GM19238 (cell line): ENCODE results near the gene SUMO3.
A peak's percentile ranks its signal among the peaks of the same experiment; 100 is the strongest.

Source experiments
- DNase-seq: peaks from one replicate; pipeline ENCODE4 v3.0.0; 2011; ENCODE audit warnings: low spot score; ENCODE audit not compliant: insufficient read length

Gene SUMO3

DNA sequence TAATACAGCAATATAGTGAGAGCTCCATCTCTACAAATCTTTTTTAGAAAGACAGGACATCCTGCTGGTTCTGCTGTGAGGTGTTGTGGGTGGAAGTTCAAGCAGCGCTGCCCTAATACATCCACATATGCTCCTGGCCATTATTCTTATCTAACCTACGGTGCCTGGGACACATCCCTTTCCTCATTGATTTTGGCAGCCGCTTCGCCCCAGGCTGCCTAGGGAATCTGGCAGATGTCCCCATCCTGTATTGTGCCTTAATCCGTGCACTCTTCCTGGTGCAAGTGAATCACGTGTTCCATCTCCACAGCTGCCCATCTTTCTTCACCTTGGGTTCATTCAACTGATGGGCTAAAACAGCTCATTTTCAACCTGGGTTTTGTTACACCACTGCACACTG, 13.1 kb downstream of the SUMO3 start:
- no peak for DNase-seq

GRCh38 chr21:44803651-44804050, 14.2 kb downstream of the SUMO3 start:
- no peak for DNase-seq

GRCh38 chr21:44802396-44803153, 15.3 kb downstream of the SUMO3 start:
- DNase-seq, result no peak

DNA sequence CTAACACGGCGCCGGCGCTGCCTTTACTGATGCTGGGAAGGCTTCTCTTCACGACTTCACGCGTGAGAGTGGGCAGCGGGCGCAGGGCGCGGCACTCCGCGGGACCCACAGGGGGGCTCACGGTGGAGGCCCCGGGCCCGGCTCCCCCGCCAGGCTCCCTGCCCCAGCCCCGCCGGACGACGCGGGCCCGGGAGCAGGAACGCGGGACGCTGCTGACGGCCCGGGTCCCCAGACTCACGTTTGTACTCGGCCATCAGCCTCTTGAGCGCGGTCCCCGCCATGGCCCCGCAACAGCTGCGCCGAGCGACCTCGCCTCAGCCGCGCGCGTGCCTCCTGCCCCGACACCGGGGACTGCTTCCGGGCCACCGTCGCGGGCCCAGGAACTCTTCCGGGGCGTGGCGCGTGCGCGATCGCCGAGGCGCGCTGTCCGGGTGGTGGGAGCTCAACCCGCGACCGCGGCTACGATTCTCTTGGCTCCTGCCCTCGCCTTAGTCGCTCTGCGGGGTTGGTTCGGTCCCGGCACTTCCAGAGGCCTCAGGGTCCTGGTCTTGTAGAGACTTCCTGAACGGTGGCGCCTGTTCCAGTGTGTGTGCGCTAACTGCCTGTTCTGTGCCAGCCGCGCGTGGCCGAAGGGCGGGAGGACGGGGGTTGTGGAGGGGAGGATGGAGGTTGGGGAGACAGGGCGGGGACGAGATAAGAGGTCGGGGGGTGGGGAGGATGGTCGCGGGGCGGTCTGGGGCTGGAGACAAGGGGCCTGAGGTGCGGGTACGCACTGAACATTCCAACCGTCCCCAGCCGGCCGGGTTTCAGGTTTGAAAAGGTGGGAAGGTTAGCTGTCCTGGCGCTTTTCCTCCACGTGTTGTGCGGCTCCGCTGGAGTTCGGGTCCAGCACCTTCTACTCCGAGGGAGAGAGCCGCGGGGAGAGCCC, 16.1 kb downstream of the SUMO3 start, which contains the start of gene UBE2G2:
Gene UBE2G2, minus strand, starts transcription at position 353 of the 928 bp plus-strand sequence. Its CDS starts 72 bp downstream, at position 281.
- peak; percentile 95 for DNase-seq

DNA sequence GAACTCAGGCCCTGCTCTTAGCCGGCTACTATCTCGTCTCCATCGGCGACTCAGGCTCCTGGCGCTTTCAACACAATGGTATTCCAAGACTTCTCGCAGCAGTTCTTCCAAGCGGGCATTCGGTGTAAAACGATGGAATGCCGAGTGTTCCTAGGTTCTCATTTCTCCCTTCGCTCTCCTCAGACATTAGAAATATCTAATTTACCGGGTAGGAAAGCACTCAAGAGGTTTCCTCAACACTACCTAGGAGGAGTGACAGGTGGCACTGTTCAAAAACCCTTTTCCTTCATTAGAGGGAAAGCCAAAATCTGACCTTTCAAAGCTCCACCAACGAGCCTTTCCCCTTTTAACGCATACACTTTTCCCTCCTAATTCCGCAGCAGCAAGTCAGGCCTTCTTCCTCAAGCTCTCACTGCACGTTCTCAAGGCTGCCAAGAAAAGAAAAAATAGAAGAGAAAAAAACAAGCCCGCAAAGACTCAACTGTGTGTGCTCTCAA, 16.8 kb downstream of the SUMO3 start:
- peak; percentile 61 for DNase-seq

GRCh38 chr21:44800103-44800502, 17.8 kb downstream of the SUMO3 start:
- no peak for DNase-seq

GRCh38 chr21:44799646-44800045, 18.2 kb downstream of the SUMO3 start:
- DNase-seq, result no peak

GRCh38 chr21:44797775-44798174, 20.1 kb downstream of the SUMO3 start:
- DNase-seq, result no peak

DNA sequence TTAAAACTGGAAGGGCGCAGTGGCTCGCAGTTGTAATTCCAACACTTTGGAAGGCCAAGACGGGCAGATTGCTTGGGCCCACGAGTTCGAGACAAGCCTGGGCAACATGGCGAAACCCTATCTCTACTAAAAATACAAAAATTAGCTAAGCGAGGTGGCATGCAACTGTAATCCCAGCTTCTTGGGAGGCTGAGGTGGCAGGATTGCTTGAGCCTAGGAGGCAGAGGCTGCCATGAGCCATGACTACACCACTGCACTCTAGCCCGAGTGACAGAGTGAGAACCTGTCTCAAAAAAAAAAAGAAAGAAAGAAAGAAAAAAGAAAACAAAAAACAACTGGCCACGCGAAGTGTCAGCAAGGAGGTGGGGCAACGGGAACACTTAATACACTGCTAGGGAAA, 22.5 kb downstream of the SUMO3 start:
- DNase-seq, result no peak

DNA sequence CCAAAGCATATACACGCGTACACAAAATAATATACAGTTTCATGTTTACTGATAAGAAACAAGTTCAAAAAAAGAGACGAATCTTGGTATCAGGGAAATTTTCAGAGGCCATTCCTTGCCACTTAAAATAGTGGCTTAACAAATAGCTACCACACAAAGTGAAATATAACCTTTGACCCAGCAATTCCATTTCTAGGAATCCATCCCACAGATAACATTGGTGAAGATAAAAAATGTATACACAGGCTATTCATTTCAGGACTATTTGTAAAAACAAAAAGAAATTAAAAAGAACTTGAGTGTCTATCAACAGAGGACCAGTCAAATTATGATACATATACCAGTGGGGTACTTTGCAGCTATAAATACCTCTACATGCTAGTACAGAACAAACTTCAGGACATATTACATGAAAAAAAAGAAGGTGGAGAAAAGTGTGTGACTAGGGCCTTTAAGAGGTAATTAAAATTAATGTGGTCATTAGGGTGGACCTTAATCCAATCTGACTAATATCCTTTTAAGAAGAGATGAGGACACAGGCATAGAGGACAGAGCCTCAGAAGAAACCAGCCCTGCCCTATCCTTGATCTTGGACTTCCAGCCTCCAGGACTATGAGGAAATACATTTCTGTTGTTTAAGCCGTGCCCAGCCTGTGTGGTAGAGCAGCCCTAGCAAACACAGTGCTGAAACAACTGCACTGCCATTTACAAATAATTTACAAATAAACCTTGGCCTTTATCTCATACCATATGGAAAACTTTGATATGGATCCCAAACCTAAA, 24.1 kb downstream of the SUMO3 start:
- DNase-seq, result no peak

- peak; percentile 75 for DNase-seq
Observed at GRCh38 chr21:44792702-44793591, 24.9 kb downstream of the SUMO3 start.

DNA sequence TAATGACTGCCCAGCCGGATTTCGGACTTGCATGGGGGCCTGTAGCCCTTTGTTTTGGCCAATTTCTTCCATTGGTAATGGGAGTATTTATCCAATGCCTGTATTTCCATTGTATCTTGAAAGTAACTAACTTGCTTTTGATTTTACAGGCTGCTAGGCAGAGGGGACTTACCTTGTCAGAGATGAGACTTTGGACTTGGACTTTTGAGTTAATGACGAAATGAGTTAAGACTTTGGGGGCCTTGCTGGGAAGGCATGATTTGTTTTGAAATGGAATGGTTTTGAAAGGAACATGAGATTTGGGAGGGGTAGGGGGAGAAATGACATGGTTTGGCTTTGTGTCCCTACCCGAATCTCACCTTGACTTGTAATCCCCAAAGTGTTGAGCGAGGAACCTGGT, 25.9 kb downstream of the SUMO3 start:
- DNase-seq, result no peak

DNA sequence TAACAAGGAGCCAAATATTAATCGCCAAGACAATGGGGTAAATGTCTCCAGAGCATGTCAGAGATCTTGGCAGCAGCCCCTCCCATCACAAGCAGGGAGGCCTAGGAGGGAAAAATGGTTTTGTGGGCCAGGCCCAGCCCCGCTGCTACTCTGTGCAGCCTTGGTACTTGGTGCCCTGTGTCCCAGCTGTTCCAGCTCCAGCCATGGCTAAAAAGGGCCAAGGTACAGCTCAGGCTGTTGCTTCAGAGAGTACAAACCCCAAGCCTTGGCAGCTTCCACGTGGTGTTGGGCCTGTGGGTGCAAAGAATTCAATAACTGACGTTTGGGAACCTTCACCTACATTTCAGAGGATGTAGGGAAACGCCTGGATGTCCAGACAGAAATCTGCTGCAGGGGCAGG, 26.6 kb downstream of the SUMO3 start:
- no peak for DNase-seq

- DNase-seq, result no peak
Observed at GRCh38 chr21:44790368-44790767, 27.5 kb downstream of the SUMO3 start.

DNA sequence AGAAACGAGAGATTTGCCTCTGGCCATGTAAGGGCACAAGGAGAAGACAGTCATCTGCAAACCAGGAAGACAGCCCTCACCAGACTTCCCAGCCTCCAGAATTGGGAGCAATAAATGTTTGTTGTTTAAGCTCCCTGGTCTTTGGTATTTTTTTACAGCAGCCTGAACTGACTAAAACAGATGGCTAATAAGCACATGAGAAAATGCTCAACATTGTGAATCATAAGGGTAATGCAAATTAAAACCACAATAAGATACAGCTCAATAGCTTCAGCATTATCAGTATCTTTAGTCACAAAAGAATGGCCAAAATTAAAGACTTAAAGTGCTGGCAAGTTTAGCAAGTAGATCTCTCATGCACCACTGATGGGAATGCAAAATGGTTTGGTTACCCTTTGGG, 28.0 kb downstream of the SUMO3 start:
- no peak for DNase-seq

GRCh38 chr21:44785620-44786335, 32.1 kb downstream of the SUMO3 start:
- no peak for DNase-seq

GRCh38 chr21:44784810-44785209, 33.1 kb downstream of the SUMO3 start:
- DNase-seq, result no peak

GRCh38 chr21:44783020-44783696, 34.7 kb downstream of the SUMO3 start:
- DNase-seq, result no peak

GRCh38 chr21:44780767-44781459, 36.9 kb downstream of the SUMO3 start:
- DNase-seq, result no peak
